ENCODE results near the gene ZAR1. TPM values are rescaled to one million over a fixed set of nuclear protein-coding genes. Genes with fewer than 3 reads are reported as not detected.

The ZAR1 gene
- total and polyA plus RNA-seq, 9 of the 15 experiments (the other 6 are each of a cell fraction or from before 2014, with no cell fraction given): 0.07 to 0.84 (median 0.28) TPM; not detected in 1

GRCh38 chr4:48518143-48518542 lies 28.1 kb downstream of the ZAR1 start (continued):
- TF ChIP-seq BCLAF1 (IDR thresholded peaks at IDR 0.05; ENCODE audit: borderline replicate concordance in 1 of 2, control insufficient read depth in 1 of 2, low read depth in 2 of 2, low read length in 1 of 2) (no peak), BDP1 (IDR thresholded peaks at IDR 0.05; ENCODE audit: insufficient read depth, insufficient read length) (no peak)

- intact Hi-C loops (cut with micrococcal nuclease): no loop called here
- TF ChIP-seq OTX1 (CRISPR knock-in tag; IDR thresholded peaks at IDR 0.05): no peak
- TF ChIP-seq ESRRB (CRISPR knock-in tag; IDR thresholded peaks at IDR 0.05; ENCODE audit: borderline replicate concordance): no peak
- TF ChIP-seq RNF2 (IDR thresholded peaks at IDR 0.05): no peak
- TF ChIP-seq CBFA2T3 (IDR thresholded peaks at IDR 0.05): peak; percentile 53
- TF ChIP-seq NCOR1 (IDR thresholded peaks at IDR 0.05): 0 out of 2 replicates have a peak, but pooled peaks have one; percentile 11
- no peak for TF ChIP-seq ZBTB1 (CRISPR knock-in tag; IDR thresholded peaks at IDR 0.05; ENCODE audit: borderline replicate concordance, low read depth)
- TF ChIP-seq SIN3A (IDR thresholded peaks at IDR 0.05; ENCODE audit: borderline replicate concordance in 2 of 2, control insufficient read depth in 1 of 2, low read depth in 2 of 2, low read length in 2 of 2): no peak
- TF ChIP-seq SIN3B (IDR thresholded peaks at IDR 0.05; ENCODE audit: low read depth): no peak
- TF ChIP-seq NR0B1 (IDR thresholded peaks at IDR 0.05; ENCODE audit: partially characterized antibody): no peak
- no peak for TF ChIP-seq SRSF9 (IDR thresholded peaks at IDR 0.05; ENCODE audit: borderline replicate concordance, low read depth, low read length)
- TF ChIP-seq STAG1 (CRISPR knock-in tag; IDR thresholded peaks at IDR 0.05; ENCODE audit: borderline replicate concordance): no peak
- TF ChIP-seq BCOR (IDR thresholded peaks at IDR 0.05): no peak
- no peak for TF ChIP-seq SRSF3 (IDR thresholded peaks at IDR 0.05; ENCODE audit: insufficient read depth, low read length)
- no peak for TF ChIP-seq GMEB1 (CRISPR knock-in tag; IDR thresholded peaks at IDR 0.05)
These were observed 36.4 kb downstream of the ZAR1 start for GRCh38 chr4:48526406-48526805.

More at GRCh38 chr4:48526406-48526805, 36.4 kb downstream of the ZAR1 start:
- Histone ChIP-seq H4K20me1 (replicated peaks; ENCODE audit: control insufficient read depth, insufficient read depth, low read length) (no peaks in the 10 kb centered on the region), H3K27me3 (ENCODE audit: control insufficient read depth in 2 of 2, insufficient read depth in 2 of 2, low read length in 2 of 2) (no peaks in the 10 kb centered on the region), H3K79me2 (ENCODE audit: control insufficient read depth, insufficient read depth, low read length) (no peaks in the 10 kb centered on the region), H3K9me3 (replicated peaks; ENCODE audit: control insufficient read depth, insufficient read depth, low read depth, low read length) (no peaks in the 10 kb centered on the region), H3K4me2 (ENCODE audit: insufficient read depth, low read length) (no peak overlapping the region), H3K9ac (ENCODE audit: insufficient read depth in 1 of 2, low read depth in 2 of 2, low read length in 2 of 2) (no peak overlapping the region), H3K9me1 (ENCODE audit: control insufficient read depth, insufficient read depth, low read length) (no peaks in the 10 kb centered on the region), H3K4me3 (no peak overlapping the region), H3K4me1 (replicated peaks in 1 of 2; ENCODE audit: control insufficient read depth in 2 of 2, insufficient read depth in 2 of 2, low read length in 2 of 2) (no peaks in the 10 kb centered on the region; a peak in 1 of 5 replicates), H2AFZ (ENCODE audit: low read depth, low read length) (no peak overlapping the region), H3K36me3 (ENCODE audit: control insufficient read depth, insufficient read depth, low read length) (peaks cover 78% of the 10 kb centered on the region), H3K27ac (ENCODE audit: extremely low read depth, low read depth, low read length) (peak overlapping the region; percentile 36)
- in situ Hi-C loops (cut with MboI): no loop called here
- peak in 2 of 4 experiments; percentile 9 to 41 for DNase-seq (ENCODE audit: extremely low read depth in 1 of 4, low spot score in 3 of 4)
- ATAC-seq: peak; percentile 65
- FAIRE-seq: peak; percentile 46
- POLR2A ChIA-PET: interaction anchor here (1.6 kb wide), 1 partner anchor 38 kb away, joined by 3 read pairs; no protein-coding TSS in a partner anchor
- CTCF ChIA-PET (ENCODE audit: low intra/inter-chr PET ratio): interaction anchor here (0.5 kb wide), 1 partner anchor 452 kb away, joined by 3 read pairs; no protein-coding TSS in a partner anchor
- WGBS (ENCODE audit: insufficient coverage, low coverage, missing lambda C conversion rate): 8% methylated on average over 1 of the region's 1 CpG
- BruUV-seq (replicated peaks): no TSS peak

Data from K562 (cell line).